NCI-H2029 (cell line): ENCODE measurements around the gene SPOCK1.

ENCODE experiments used
- DNase-seq: peaks from one replicate; lab custom pipeline; 2025; lab: John Stamatoyannopoulos, UW

The SPOCK1 gene

DNA sequence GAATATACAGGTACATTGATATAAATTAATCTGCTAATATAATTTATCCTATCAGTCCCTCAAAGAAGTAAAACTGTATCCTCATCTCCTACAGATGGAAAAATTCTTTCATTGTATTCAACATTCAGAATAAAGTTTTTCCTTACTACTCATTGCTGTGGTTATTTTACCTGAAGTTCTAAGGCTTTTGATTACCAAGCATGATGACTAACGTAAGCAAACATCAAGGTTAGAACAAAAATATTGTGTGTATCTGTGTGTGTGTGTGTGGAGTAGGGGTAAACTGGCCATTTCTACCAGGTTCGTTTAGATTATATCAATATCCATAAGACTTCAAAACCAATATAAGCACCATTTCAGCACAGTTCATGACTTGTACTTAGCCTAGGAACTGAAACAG, 573.1 kb downstream of the SPOCK1 start:
- DNase-seq, result no peak
